Esophagus squamous epithelium (tissue), 4 donors: ENCODE data around the gene GALNT17.

Experiments used
- CTCF ChIP-seq, 6 experiments: fragments of 450-650 bp in 4 of 6; fragments of 200-600 bp in 2 of 6; sonication (generic) in 2 of 6; IDR thresholded peaks; one replicate each; pipeline ENCODE4 v1.5.1; 2016 to 2019; ENCODE audit warnings: antibody characterized with exemption in 6 of 6, mild to moderate bottlenecking in 4 of 6, moderate library complexity in 4 of 6
- POLR2A ChIP-seq, 4 donors: fragments of 450-650 bp; IDR thresholded peaks; one replicate each; pipeline ENCODE4 v1.6.1; 2017; ENCODE audit warnings: antibody characterized with exemption in 4 of 4, mild to moderate bottlenecking in 4 of 4, moderate library complexity in 3 of 4

- TF ChIP-seq CTCF (IDR thresholded peaks at IDR 0.05) (no peak), POLR2A (IDR thresholded peaks at IDR 0.05) (no peak)
Observed at GRCh38 chr7:71334541-71334940, 202.6 kb downstream of the GALNT17 start.
